Keratinocyte (primary cell): ENCODE results near the gene SMIM35.

Source experiments
- CTCF ChIP-seq, 3 experiments: IDR thresholded peaks in 1 of 3; conservative IDR thresholded peaks in 1 of 3; optimal IDR thresholded peaks in 1 of 3; 2 replicates in 2 of 3; 3 replicates in 1 of 3; pipeline versions ENCODE3 to v1.5.1; 2011; ENCODE audit warnings: low read length in 3 of 3, mild to moderate bottlenecking in 3 of 3, moderate library complexity in 2 of 3, control low read depth in 1 of 3, inconsistent platforms in 1 of 3; ENCODE audit not compliant: insufficient read depth in 2 of 3; ENCODE audit errors: extremely low read depth in 1 of 3
- EZH2 ChIP-seq: IDR thresholded peaks from one replicate; pipeline ENCODE4 v1.6.1; 2012; ENCODE audit warnings: inconsistent platforms, mild to moderate bottlenecking, low read length, moderate library complexity

GRCh38 chr11:118100691-118101232, 14.0 kb upstream of the SMIM35 start:
- TF ChIP-seq CTCF (optimal IDR thresholded peaks at IDR 0.05 in 1 of 3, IDR thresholded peaks at IDR 0.05 in 1 of 3, conservative IDR thresholded peaks at IDR 0.05 in 1 of 3; ENCODE audit: extremely low read depth in 1 of 3, insufficient read depth in 2 of 3, low read length in 3 of 3) = no peak
- no peak for TF ChIP-seq EZH2
